GM12878 (cell line): ENCODE results near the gene LGALS4.

ENCODE experiments used
- CREB1 ChIP-seq: IDR thresholded peaks from 2 replicates; pipeline ENCODE4 v1.6.1; 2012; ENCODE audit warnings: low read depth, mild to moderate bottlenecking, inconsistent platforms
- EP300 ChIP-seq, 2 experiments: fragments of 150-350 bp in 1 of 2; IDR thresholded peaks; 2 replicates each; pipeline ENCODE4 v1.6.1; 2011 to 2012; ENCODE audit warnings: low read depth in 2 of 2, low read length in 2 of 2, borderline replicate concordance in 1 of 2, improper control_type of control experiment in 1 of 2, inconsistent platforms in 1 of 2; ENCODE audit not compliant: control insufficient read depth in 1 of 2
- NBN ChIP-seq: fragments of 450-650 bp; IDR thresholded peaks from 2 replicates; pipeline ENCODE4 v1.6.1; 2016
- POLR2AphosphoS5 ChIP-seq: IDR thresholded peaks from 2 replicates; pipeline ENCODE4 v1.6.1; 2011; ENCODE audit warnings: mild to moderate bottlenecking, low read length, inconsistent platforms
- RAD21 ChIP-seq: IDR thresholded peaks from 2 replicates; pipeline ENCODE4 v1.6.1; 2011; ENCODE audit warnings: mild to moderate bottlenecking, low read depth, low read length, moderate library complexity; ENCODE audit not compliant: insufficient read depth
- RFX5 ChIP-seq: IDR thresholded peaks from 2 replicates; pipeline ENCODE4 v1.6.1; 2011; ENCODE audit warnings: low read depth, low read length, improper control_type of control experiment
- SUZ12 ChIP-seq: fragments of 200-600 bp; sonication (generic); IDR thresholded peaks from one replicate; pipeline ENCODE4 v1.6.1; 2018; ENCODE audit warnings: antibody characterized with exemption, mild to moderate bottlenecking; ENCODE audit not compliant: unreplicated experiment
- TAF1 ChIP-seq: IDR thresholded peaks from 2 replicates; pipeline ENCODE4 v1.6.1; 2011; ENCODE audit warnings: mild to moderate bottlenecking, low read depth, low read length, borderline replicate concordance
- TF ChIP-seq, protein P1 (sequence below), 3 experiments: IDR thresholded peaks in 2 of 3; conservative IDR thresholded peaks in 1 of 3; 2 replicates each; pipeline ENCODE4 v1.5.1; 2011; ENCODE audit warnings: low read depth in 3 of 3, low read length in 3 of 3, mild to moderate bottlenecking in 3 of 3, control low read depth in 2 of 3, moderate library complexity in 2 of 3, inconsistent platforms in 1 of 3, mixed read lengths in 1 of 3; ENCODE audit not compliant: control insufficient read depth in 2 of 3, insufficient read depth in 1 of 3; ENCODE audit errors: extremely low read depth in 1 of 3
- TF ChIP-seq, protein P2 (sequence below): IDR thresholded peaks from 2 replicates; pipeline ENCODE4 v1.6.1; 2012; ENCODE audit warnings: low read depth, low read length, improper control_type of control experiment
- TF ChIP-seq, protein P3 (sequence below): fragments of 450-650 bp; IDR thresholded peaks from 2 replicates; pipeline ENCODE4 v1.6.1; 2017; ENCODE audit warnings: antibody characterized with exemption, mild to moderate bottlenecking, moderate library complexity
- TF ChIP-seq, protein P4 (sequence below): IDR thresholded peaks from 2 replicates; pipeline ENCODE4 v1.6.1; 2012; ENCODE audit warnings: low read depth, low read length, improper control_type of control experiment
- TF ChIP-seq, protein P5 (sequence below): IDR thresholded peaks from 2 replicates; pipeline ENCODE4 v1.6.1; 2011; ENCODE audit warnings: low read depth, mild to moderate bottlenecking, low read length, moderate library complexity, borderline replicate concordance; ENCODE audit errors: extremely low read depth
- TF ChIP-seq, protein P6 (sequence below): fragments of 450-650 bp; formaldehyde crosslinking; IDR thresholded peaks from 2 replicates; pipeline ENCODE4 v1.4.0; 2022; ENCODE audit warnings: mild to moderate bottlenecking, moderate library complexity

DNA sequence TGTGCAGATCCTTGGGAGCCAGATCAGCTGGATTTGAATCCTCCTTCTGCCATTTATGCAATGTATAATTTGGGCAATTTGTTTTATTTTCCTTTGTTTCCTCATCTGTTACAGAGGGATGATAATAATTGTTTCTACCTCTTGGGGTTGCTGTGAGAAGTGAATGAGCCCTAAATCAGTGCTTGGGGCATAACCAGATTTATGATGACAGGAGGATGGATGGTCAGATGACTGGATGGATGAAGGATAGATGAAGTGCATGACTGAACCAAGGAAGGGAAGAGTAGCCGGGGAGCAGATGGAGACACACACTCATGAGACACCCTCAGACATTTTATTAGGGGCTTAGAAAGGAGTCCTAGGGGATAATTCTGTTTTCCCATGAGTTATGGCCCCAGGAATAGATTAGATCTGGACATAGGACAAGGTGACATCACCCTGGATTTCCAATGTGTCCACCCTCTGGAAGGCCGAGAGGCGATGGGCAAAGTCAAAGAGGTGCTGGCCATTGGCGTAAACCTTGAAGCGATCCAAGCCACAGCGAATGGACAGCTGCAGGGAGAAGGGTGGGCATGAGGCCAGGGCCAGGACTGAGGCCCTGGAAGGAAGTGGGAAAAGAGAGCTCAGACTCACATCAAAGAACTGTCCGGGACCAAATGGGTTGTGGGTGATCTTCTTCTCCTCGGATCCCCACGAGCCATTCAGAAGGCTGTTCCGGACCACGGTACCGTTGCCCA lies 11.2 kb downstream of the LGALS4 start:
- TF ChIP-seq CREB1: no peak
- no peak for TF ChIP-seq TAF1
- TF ChIP-seq, protein P1, sequence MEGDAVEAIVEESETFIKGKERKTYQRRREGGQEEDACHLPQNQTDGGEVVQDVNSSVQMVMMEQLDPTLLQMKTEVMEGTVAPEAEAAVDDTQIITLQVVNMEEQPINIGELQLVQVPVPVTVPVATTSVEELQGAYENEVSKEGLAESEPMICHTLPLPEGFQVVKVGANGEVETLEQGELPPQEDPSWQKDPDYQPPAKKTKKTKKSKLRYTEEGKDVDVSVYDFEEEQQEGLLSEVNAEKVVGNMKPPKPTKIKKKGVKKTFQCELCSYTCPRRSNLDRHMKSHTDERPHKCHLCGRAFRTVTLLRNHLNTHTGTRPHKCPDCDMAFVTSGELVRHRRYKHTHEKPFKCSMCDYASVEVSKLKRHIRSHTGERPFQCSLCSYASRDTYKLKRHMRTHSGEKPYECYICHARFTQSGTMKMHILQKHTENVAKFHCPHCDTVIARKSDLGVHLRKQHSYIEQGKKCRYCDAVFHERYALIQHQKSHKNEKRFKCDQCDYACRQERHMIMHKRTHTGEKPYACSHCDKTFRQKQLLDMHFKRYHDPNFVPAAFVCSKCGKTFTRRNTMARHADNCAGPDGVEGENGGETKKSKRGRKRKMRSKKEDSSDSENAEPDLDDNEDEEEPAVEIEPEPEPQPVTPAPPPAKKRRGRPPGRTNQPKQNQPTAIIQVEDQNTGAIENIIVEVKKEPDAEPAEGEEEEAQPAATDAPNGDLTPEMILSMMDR (IDR thresholded peaks at IDR 0.05 in 2 of 3, conservative IDR thresholded peaks at IDR 0.05 in 1 of 3; ENCODE audit: control insufficient read depth in 2 of 3, extremely low read depth in 1 of 3, insufficient read depth in 1 of 3, low read depth in 3 of 3, low read length in 3 of 3): no peak
- TF ChIP-seq, protein P2, sequence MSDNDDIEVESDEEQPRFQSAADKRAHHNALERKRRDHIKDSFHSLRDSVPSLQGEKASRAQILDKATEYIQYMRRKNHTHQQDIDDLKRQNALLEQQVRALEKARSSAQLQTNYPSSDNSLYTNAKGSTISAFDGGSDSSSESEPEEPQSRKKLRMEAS: no peak
- TF ChIP-seq, protein P3, sequence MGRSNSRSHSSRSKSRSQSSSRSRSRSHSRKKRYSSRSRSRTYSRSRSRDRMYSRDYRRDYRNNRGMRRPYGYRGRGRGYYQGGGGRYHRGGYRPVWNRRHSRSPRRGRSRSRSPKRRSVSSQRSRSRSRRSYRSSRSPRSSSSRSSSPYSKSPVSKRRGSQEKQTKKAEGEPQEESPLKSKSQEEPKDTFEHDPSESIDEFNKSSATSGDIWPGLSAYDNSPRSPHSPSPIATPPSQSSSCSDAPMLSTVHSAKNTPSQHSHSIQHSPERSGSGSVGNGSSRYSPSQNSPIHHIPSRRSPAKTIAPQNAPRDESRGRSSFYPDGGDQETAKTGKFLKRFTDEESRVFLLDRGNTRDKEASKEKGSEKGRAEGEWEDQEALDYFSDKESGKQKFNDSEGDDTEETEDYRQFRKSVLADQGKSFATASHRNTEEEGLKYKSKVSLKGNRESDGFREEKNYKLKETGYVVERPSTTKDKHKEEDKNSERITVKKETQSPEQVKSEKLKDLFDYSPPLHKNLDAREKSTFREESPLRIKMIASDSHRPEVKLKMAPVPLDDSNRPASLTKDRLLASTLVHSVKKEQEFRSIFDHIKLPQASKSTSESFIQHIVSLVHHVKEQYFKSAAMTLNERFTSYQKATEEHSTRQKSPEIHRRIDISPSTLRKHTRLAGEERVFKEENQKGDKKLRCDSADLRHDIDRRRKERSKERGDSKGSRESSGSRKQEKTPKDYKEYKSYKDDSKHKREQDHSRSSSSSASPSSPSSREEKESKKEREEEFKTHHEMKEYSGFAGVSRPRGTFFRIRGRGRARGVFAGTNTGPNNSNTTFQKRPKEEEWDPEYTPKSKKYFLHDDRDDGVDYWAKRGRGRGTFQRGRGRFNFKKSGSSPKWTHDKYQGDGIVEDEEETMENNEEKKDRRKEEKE: no peak
- TF ChIP-seq, protein P4, sequence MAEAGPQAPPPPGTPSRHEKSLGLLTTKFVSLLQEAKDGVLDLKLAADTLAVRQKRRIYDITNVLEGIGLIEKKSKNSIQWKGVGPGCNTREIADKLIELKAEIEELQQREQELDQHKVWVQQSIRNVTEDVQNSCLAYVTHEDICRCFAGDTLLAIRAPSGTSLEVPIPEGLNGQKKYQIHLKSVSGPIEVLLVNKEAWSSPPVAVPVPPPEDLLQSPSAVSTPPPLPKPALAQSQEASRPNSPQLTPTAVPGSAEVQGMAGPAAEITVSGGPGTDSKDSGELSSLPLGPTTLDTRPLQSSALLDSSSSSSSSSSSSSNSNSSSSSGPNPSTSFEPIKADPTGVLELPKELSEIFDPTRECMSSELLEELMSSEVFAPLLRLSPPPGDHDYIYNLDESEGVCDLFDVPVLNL: no peak
- TF ChIP-seq, protein P5, sequence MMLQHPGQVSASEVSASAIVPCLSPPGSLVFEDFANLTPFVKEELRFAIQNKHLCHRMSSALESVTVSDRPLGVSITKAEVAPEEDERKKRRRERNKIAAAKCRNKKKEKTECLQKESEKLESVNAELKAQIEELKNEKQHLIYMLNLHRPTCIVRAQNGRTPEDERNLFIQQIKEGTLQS: no peak
- TF ChIP-seq SUZ12: no peak
- TF ChIP-seq NBN: no peak
- TF ChIP-seq, protein P6, sequence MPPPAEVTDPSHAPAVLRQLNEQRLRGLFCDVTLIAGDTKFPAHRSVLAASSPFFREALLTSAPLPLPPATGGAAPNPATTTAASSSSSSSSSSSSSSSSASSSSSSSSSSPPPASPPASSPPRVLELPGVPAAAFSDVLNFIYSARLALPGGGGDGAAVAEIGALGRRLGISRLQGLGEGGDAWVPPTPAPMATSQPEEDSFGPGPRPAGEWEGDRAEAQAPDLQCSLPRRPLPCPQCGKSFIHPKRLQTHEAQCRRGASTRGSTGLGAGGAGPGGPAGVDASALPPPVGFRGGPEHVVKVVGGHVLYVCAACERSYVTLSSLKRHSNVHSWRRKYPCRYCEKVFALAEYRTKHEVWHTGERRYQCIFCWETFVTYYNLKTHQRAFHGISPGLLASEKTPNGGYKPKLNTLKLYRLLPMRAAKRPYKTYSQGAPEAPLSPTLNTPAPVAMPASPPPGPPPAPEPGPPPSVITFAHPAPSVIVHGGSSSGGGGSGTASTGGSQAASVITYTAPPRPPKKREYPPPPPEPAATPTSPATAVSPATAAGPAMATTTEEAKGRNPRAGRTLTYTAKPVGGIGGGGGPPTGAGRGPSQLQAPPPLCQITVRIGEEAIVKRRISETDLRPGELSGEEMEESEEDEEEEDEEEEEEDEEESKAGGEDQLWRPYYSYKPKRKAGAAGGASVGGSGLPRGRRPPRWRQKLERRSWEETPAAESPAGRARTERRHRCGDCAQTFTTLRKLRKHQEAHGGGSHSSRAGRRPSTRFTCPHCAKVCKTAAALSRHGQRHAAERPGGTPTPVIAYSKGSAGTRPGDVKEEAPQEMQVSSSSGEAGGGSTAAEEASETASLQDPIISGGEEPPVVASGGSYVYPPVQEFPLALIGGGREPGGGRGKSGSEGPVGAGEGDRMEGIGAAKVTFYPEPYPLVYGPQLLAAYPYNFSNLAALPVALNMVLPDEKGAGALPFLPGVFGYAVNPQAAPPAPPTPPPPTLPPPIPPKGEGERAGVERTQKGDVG: no peak
- no peak for TF ChIP-seq RFX5
- TF ChIP-seq POLR2AphosphoS5: no peak
- TF ChIP-seq RAD21: no peak
- no peak for TF ChIP-seq EP300 (IDR thresholded peaks at IDR 0.05; ENCODE audit: borderline replicate concordance in 1 of 2, control insufficient read depth in 1 of 2, low read depth in 2 of 2, low read length in 2 of 2)
